CD4-positive, alpha-beta T cell (primary cell): Measurements from ENCODE around the gene SUMF1. TPM values are rescaled to one million over a fixed set of nuclear protein-coding genes. Genes with fewer than 3 reads are reported as not detected.

Source experiments
- ATAC-seq: fragments of 200-7000 bp; cut with Tn5 transposase; one replicate; pipeline ENCODE4 v1.10.0; 2022; ENCODE audit warnings: mild to moderate bottlenecking; ENCODE audit not compliant: poor library complexity
- CTCF ChIA-PET: fragments of 350-600 bp; sonication (Branson Sonifier 250); formaldehyde crosslinking; loops from one replicate; lab custom pipeline; 2021; ENCODE audit warnings: antibody characterized with exemption, inconsistent platforms; lab: Charles Lee
- POLR2A ChIA-PET: fragments of 350-600 bp; sonication (Branson Sonifier 250); formaldehyde crosslinking; loops from one replicate; lab custom pipeline; 2021; ENCODE audit warnings: antibody characterized with exemption, inconsistent platforms; lab: Charles Lee
- DNase-seq, 14 experiments: peaks; one replicate each; pipeline ENCODE4 v3.0.0-alpha.2; 2013 to 2020; ENCODE audit warnings: mixed read lengths in 2 of 14
- H3K27ac ChIP-seq, 2 donors: one replicate each; pipeline versions ENCODE4 v1.5.1 to v1.7.0; 2013; ENCODE audit warnings: low read length in 2 of 2, low read depth in 1 of 2, mild to moderate bottlenecking in 1 of 2
- H3K27me3 ChIP-seq, 2 experiments: 1 replicate in 1 of 2; 2 replicates in 1 of 2; pipeline versions ENCODE4 v1.6.1 to v1.7.0; 2013; ENCODE audit warnings: low read length in 2 of 2, control low read depth in 1 of 2, mild to moderate bottlenecking in 1 of 2, moderate library complexity in 1 of 2; ENCODE audit not compliant: insufficient read depth in 2 of 2, control insufficient read depth in 1 of 2
- H3K36me3 ChIP-seq: one replicate; pipeline ENCODE4 v1.6.1; 2013; ENCODE audit warnings: low read length, control low read depth; ENCODE audit not compliant: insufficient read depth
- H3K4me1 ChIP-seq: one replicate; pipeline ENCODE4 v1.6.1; 2013; ENCODE audit warnings: low read length, control low read depth; ENCODE audit not compliant: insufficient read depth
- H3K4me3 ChIP-seq: one replicate; pipeline ENCODE4 v1.5.1; 2013; ENCODE audit warnings: mild to moderate bottlenecking, low read length, moderate library complexity
- H3K9me3 ChIP-seq, 2 experiments: 1 replicate in 1 of 2; 2 replicates in 1 of 2; pipeline versions ENCODE4 v1.6.1 to v1.7.0; 2013; ENCODE audit warnings: low read length in 2 of 2, mild to moderate bottlenecking in 2 of 2, control low read depth in 1 of 2, moderate library complexity in 1 of 2; ENCODE audit not compliant: control insufficient read depth in 1 of 2, insufficient read depth in 1 of 2
- H3K27ac Mint-ChIP-seq: one replicate; pipeline ENCODE4 v1.8.0; 2020; ENCODE audit warnings: mixed read lengths
- H3K27me3 Mint-ChIP-seq: one replicate; pipeline ENCODE4 v1.8.0; 2021; ENCODE audit warnings: mixed read lengths
- H3K36me3 Mint-ChIP-seq: one replicate; pipeline ENCODE4 v1.8.0; 2021; ENCODE audit warnings: low read depth, mixed read lengths
- H3K4me1 Mint-ChIP-seq: one replicate; pipeline ENCODE4 v1.8.0; 2021; ENCODE audit warnings: low read depth, mixed read lengths
- H3K4me3 Mint-ChIP-seq: one replicate; pipeline ENCODE4 v1.8.0; 2020; ENCODE audit warnings: mild to moderate bottlenecking, mixed read lengths
- H3K9me3 Mint-ChIP-seq: one replicate; pipeline ENCODE4 v1.8.0; 2020; ENCODE audit warnings: mixed read lengths
- intact Hi-C, 2 experiments: fragments of 100-400 bp; cut with DNase I in 1 of 2; cut with micrococcal nuclease in 1 of 2; formaldehyde crosslinking; loops; one replicate each; pipeline versions ENCODE4 v1.15.1 to v1.9.0; 2023 to 2025; cut with DNase I, micrococcal nuclease
- total RNA-seq, 174 experiments: library from RNA in 2 of 174; stranded (reverse) in 2 of 174; gene quantifications; one replicate each; pipeline ENCODE4 v1.2.3 and lab custom pipeline; 2021 to 2026
- TF ChIP-seq, protein P1 (sequence below): fragments of 200-600 bp; IDR thresholded peaks from one replicate; pipeline ENCODE4 v1.8.0; 2022; ENCODE audit warnings: antibody characterized with exemption, mild to moderate bottlenecking

The SUMF1 gene
- total RNA-seq, 2 experiments from 2014 or later = 7.0 to 8.1 TPM

DNA sequence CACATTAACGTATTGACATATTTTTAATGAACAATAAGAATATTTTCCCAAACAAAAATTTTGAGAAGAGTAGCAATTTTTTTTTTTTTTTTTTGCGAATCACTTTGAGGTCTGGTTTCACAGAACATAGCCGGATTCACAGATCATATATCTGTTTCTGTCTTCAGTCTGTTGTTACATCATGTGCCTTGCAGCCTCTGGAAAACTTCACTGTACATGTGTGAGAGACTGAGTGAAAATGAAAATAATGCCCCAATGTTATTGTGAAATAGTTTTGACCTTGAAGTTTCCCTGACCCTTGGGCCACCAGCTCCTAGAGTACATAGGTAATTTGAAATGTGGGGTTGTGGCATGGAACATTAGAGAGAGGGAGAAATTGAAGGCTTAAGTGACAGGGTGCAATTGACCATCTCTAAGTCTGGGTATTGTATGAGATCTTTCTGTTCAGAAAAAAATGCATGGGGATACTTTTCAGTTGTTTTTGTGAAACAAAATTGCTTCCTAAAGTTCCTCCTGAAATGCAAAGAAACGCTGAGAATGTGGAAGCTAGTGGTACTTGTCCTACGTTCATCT lies 40.0 kb upstream of the SUMF1 start:
- Mint-ChIP-seq H3K4me1 (peaks cover 52% of the 10 kb centered on the region), H3K9me3 (no peaks in the 10 kb centered on the region), H3K27ac (no peak overlapping the region), H3K36me3 (peaks cover 12% of the 10 kb centered on the region), H3K27me3 (no peaks in the 10 kb centered on the region), H3K4me3 (no peak overlapping the region)
- H3K4me1 ChIP-seq = peaks cover 25% of the 10 kb centered on the region
- ChIA-PET CTCF (interaction anchor here (0.7 to 2.3 kb wide), 3 partner anchors 12 to 870 kb away, joined by 3 to 14 read pairs (median 3); no protein-coding TSS in a partner anchor), POLR2A (interaction anchor here (2.3 to 7.0 kb wide), 2 partner anchors 12 to 13 kb away, joined by 5 to 87 read pairs; partner anchors contain the start of gene ITPR1)
- H3K9me3 ChIP-seq = no peaks in the 10 kb centered on the region
- H3K4me3 ChIP-seq = no peak overlapping the region
- TF ChIP-seq, protein P1, sequence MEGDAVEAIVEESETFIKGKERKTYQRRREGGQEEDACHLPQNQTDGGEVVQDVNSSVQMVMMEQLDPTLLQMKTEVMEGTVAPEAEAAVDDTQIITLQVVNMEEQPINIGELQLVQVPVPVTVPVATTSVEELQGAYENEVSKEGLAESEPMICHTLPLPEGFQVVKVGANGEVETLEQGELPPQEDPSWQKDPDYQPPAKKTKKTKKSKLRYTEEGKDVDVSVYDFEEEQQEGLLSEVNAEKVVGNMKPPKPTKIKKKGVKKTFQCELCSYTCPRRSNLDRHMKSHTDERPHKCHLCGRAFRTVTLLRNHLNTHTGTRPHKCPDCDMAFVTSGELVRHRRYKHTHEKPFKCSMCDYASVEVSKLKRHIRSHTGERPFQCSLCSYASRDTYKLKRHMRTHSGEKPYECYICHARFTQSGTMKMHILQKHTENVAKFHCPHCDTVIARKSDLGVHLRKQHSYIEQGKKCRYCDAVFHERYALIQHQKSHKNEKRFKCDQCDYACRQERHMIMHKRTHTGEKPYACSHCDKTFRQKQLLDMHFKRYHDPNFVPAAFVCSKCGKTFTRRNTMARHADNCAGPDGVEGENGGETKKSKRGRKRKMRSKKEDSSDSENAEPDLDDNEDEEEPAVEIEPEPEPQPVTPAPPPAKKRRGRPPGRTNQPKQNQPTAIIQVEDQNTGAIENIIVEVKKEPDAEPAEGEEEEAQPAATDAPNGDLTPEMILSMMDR = no peak
- H3K36me3 ChIP-seq = no peaks in the 10 kb centered on the region
- intact Hi-C loops = loop anchor here in 1 of 2 experiments (5.0 kb wide), 1 partner anchor 40 kb away; the partner anchor contains the start of gene SUMF1
- H3K27ac ChIP-seq = no peak overlapping the region
- no peak for DNase-seq
- ATAC-seq = no peak
- H3K27me3 ChIP-seq = no peaks in the 10 kb centered on the region

DNA sequence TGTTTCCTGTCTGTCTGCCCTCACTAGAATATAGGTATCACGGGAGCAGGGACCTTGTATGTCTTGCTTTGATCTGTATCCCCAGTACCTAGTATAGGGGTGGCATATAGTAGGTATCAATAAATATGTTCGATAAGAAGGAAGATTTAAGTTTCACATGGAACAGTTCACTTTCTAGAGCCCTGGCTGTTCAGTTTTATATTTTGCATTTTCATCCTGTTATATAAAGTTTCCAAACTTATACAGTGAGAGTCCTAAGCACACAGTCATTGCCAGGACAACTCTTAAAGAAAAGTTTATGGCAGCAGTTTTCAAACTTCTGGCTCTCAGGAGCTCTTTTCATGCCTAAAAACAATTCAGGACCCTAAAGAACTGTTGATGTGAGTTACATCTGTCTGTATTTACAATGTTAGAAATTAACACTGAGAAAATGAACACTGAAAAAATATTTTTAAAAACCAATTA lies 39.5 kb upstream of the SUMF1 start:
- Histone ChIP-seq H3K4me1 (peaks cover 25% of the 10 kb centered on the region), H3K27ac (no peak overlapping the region), H3K36me3 (peaks cover 3% of the 10 kb centered on the region), H3K9me3 (no peaks in the 10 kb centered on the region), H3K4me3 (no peak overlapping the region), H3K27me3 (no peaks in the 10 kb centered on the region)
- Mint-ChIP-seq H3K4me1 (peaks cover 51% of the 10 kb centered on the region), H3K27me3 (no peaks in the 10 kb centered on the region), H3K9me3 (no peaks in the 10 kb centered on the region), H3K36me3 (peaks cover 12% of the 10 kb centered on the region), H3K4me3 (peak overlapping the region; percentile 1), H3K27ac (peak overlapping the region; percentile 82)
- intact Hi-C loops = loop anchor here in 1 of 2 experiments (5.0 kb wide), 1 partner anchor 39 kb away; the partner anchor contains the start of gene SUMF1
- DNase-seq (no peak), ATAC-seq (no peak)
- TF ChIP-seq, protein P1 = no peak
- CTCF ChIA-PET = interaction anchor here (0.7 to 2.3 kb wide), 2 partner anchors 13 to 871 kb away, joined by 3 to 14 read pairs; no protein-coding TSS in a partner anchor
- POLR2A ChIA-PET = interaction anchor here (7.0 kb wide), 1 partner anchor 13 kb away, joined by 87 read pairs; the partner anchor contains the start of gene ITPR1

DNA sequence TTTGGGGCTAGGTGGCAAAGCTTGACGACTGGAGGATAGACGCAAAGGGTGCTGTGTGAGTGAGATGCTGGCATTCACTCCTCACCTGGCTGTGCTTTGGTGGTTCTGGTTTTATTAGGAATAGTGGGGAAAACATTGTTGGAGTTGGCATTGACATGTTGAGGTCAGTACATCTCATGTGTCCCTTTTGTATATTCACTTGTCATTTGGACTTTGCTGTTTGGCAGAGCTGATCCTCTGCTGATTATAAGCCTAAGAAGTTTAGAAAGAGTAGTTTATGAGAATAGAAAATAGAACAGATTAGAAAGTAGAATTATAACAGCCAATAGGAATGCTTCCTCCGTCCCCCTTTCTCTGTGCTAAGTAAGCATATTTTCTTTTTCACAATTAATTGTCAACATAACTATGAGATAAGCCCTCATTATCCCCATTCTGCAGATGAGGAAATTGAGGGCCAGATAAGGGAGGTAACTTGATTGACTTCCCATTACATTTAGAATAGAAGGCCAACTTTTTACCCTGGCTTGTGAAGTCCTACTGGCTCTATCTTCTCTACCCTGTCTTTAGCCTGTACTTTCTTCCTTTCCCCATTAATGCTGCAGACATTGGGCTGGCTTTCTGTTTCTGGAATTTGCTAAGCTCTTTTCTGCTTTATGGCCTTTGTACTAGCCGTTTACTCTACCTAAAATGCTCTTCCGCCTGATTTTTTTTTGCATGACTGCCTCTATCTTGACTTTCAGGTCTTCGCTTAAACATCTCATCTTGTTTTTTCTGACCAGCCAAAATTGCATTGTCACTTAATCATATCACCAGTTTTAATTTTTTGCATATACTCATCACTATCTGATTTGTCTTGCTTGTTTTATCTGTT lies 38.9 kb upstream of the SUMF1 start:
- Histone ChIP-seq H3K27ac (peak overlapping the region in 1 of 2 donors; percentile 80), H3K4me3 (no peak overlapping the region), H3K27me3 (no peaks in the 10 kb centered on the region), H3K36me3 (peaks cover 10% of the 10 kb centered on the region), H3K4me1 (peaks cover 25% of the 10 kb centered on the region), H3K9me3 (no peaks in the 10 kb centered on the region)
- no peak for ATAC-seq
- Mint-ChIP-seq H3K9me3 (no peaks in the 10 kb centered on the region), H3K4me3 (peak overlapping the region; percentile 17), H3K27ac (peak overlapping the region; percentile 82), H3K4me1 (peaks cover 51% of the 10 kb centered on the region), H3K36me3 (peaks cover 12% of the 10 kb centered on the region), H3K27me3 (no peaks in the 10 kb centered on the region)
- POLR2A ChIA-PET = interaction anchor here (7.0 kb wide), 1 partner anchor 12 kb away, joined by 87 read pairs; the partner anchor contains the start of gene ITPR1
- CTCF ChIA-PET = interaction anchor here (2.3 to 2.5 kb wide), 2 partner anchors 13 to 14 kb away, joined by 9 to 14 read pairs; no protein-coding TSS in a partner anchor
- intact Hi-C loops = loop anchor here (2.0 to 5.0 kb wide), 2 partner anchors 13 to 39 kb away; partner anchors contain the start of gene SUMF1 (in 1 of the 2)
- DNase-seq = no peak
- TF ChIP-seq, protein P1 = no peak
